K562 (cell line): ENCODE measurements around the gene CLCN6. TPM values are rescaled to one million over a fixed set of nuclear protein-coding genes. Genes with fewer than 3 reads are reported as not detected.

ENCODE experiments used
- ATAC-seq: fragments of 200-7000 bp; cut with Tn5 transposase; 3 replicates; pipeline ENCODE4 v1.9.1; 2020; ENCODE audit warnings: moderate library complexity
- BruUV-seq: library from RNA; stranded (reverse); fragments of 400-500 nt; replicated peaks from 2 replicates; lab custom pipeline; 2021; lab: Mats Ljungman, UMichigan
- CTCF ChIA-PET: fragments of 300-600 bp; formaldehyde crosslinking; extraction: SDS; loops from one replicate; lab custom pipeline; 2021; ENCODE audit warnings: low intra/inter-chr PET ratio; lab: Yijun Ruan, JAX
- POLR2A ChIA-PET: fragments of 300-600, 350-650 bp; sonication (Branson Sonifier 250); formaldehyde crosslinking; extraction: SDS; loops from one replicate; lab custom pipeline; 2021; ENCODE audit warnings: antibody characterized with exemption, inconsistent platforms; lab: Yijun Ruan, JAX
- DNase-seq, 4 experiments: peaks; one replicate each; pipeline versions ENCODE4 v3.0.0 to v3.0.0-alpha.2; 2011 to 2018; ENCODE audit warnings: low spot score in 3 of 4, mixed read lengths in 3 of 4; ENCODE audit errors: extremely low read depth in 1 of 4
- FAIRE-seq: peaks from 2 replicates; lab custom pipeline; 2011; peaks lifted over from hg19 to GRCh38; lab: Jason Lieb, UNC
- H2AFZ ChIP-seq: 2 replicates; pipeline ENCODE4 v1.6.0; 2011; ENCODE audit warnings: low read depth, low read length, control low read depth, inconsistent platforms
- H3K27ac ChIP-seq: fragments of 200-600 bp; 3 replicates; pipeline ENCODE4 v1.8.0; 2011; ENCODE audit warnings: low read depth, mild to moderate bottlenecking, control low read depth, inconsistent platforms, low read length, moderate library complexity, mixed read lengths; ENCODE audit errors: extremely low read depth
- H3K27me3 ChIP-seq, 2 experiments: fragments of 300-600 bp in 1 of 2; 2 replicates in 1 of 2; 3 replicates in 1 of 2; pipeline versions ENCODE4 v1.6.0 to v1.8.0; 2011; ENCODE audit warnings: inconsistent platforms in 2 of 2, low read length in 2 of 2, mild to moderate bottlenecking in 1 of 2, mixed read lengths in 1 of 2, moderate library complexity in 1 of 2; ENCODE audit not compliant: control insufficient read depth in 2 of 2, insufficient read depth in 2 of 2
- H3K36me3 ChIP-seq: fragments of 300-600 bp; 3 replicates; pipeline ENCODE4 v1.8.0; 2011; ENCODE audit warnings: mild to moderate bottlenecking, low read length, inconsistent platforms; ENCODE audit not compliant: control insufficient read depth, insufficient read depth
- H3K4me1 ChIP-seq, 2 experiments: fragments of 200-600 bp in 1 of 2; replicated peaks in 1 of 2; 2 replicates in 1 of 2; 3 replicates in 1 of 2; pipeline versions ENCODE4 v1.5.1 to v1.8.0; 2011; ENCODE audit warnings: inconsistent platforms in 2 of 2, low read length in 2 of 2, mild to moderate bottlenecking in 1 of 2, mixed read lengths in 1 of 2, moderate library complexity in 1 of 2; ENCODE audit not compliant: control insufficient read depth in 2 of 2, insufficient read depth in 2 of 2
- H3K4me2 ChIP-seq: 2 replicates; pipeline ENCODE4 v1.6.1; 2011; ENCODE audit warnings: low read length, control low read depth, inconsistent platforms, mixed read lengths; ENCODE audit not compliant: insufficient read depth
- H3K4me3 ChIP-seq: fragments of 200-600 bp; sonication (generic), shearing (Covaris generic); 2 replicates; pipeline ENCODE4 v1.5.1; 2016; ENCODE audit warnings: control low read depth, inconsistent platforms
- H3K79me2 ChIP-seq: fragments of 200-600 bp; 3 replicates; pipeline ENCODE4 v1.8.0; 2011; ENCODE audit warnings: low read length, inconsistent platforms; ENCODE audit not compliant: control insufficient read depth, insufficient read depth
- H3K9ac ChIP-seq, 2 experiments: 2 replicates each; pipeline versions ENCODE4 v1.6.0 to v1.6.1; 2011; ENCODE audit warnings: low read depth in 2 of 2, low read length in 2 of 2, control low read depth in 1 of 2, inconsistent platforms in 1 of 2, mild to moderate bottlenecking in 1 of 2, mixed read lengths in 1 of 2; ENCODE audit not compliant: insufficient read depth in 1 of 2
- H3K9me1 ChIP-seq: one replicate; pipeline ENCODE4 v1.6.0; 2011; ENCODE audit warnings: inconsistent platforms, mild to moderate bottlenecking, low read length, moderate library complexity; ENCODE audit not compliant: control insufficient read depth, insufficient read depth
- H3K9me3 ChIP-seq: replicated peaks from 2 replicates; pipeline ENCODE4 v1.5.1; 2011; ENCODE audit warnings: low read depth, low read length, inconsistent platforms; ENCODE audit not compliant: control insufficient read depth, insufficient read depth
- H4K20me1 ChIP-seq: replicated peaks from 2 replicates; pipeline ENCODE4 v1.6.1; 2011; ENCODE audit warnings: low read length, inconsistent platforms, mixed read lengths; ENCODE audit not compliant: control insufficient read depth, insufficient read depth
- BRF2 ChIP-seq: IDR thresholded peaks from 3 replicates; pipeline ENCODE4 v1.6.1; 2011; ENCODE audit warnings: borderline replicate concordance, mild to moderate bottlenecking; ENCODE audit not compliant: insufficient read length, insufficient read depth
- ELF4 ChIP-seq: fragments of 450-650 bp; formaldehyde crosslinking; IDR thresholded peaks from 2 replicates; pipeline ENCODE4 v1.4.0; 2022; ENCODE audit warnings: missing genetic modification characterization
- NCOA4 ChIP-seq: fragments of 450-650 bp; IDR thresholded peaks from 2 replicates; pipeline ENCODE4 v1.6.1; 2018; ENCODE audit warnings: mild to moderate bottlenecking; ENCODE audit not compliant: partially characterized antibody
- RBM25 ChIP-seq: fragments of 200-400 bp; formaldehyde crosslinking; IDR thresholded peaks from 2 replicates; pipeline ENCODE4 v1.6.1; 2018; ENCODE audit warnings: low read length, low read depth, moderate library complexity; ENCODE audit not compliant: severe bottlenecking
- SMARCE1 ChIP-seq: fragments of 450-650 bp; IDR thresholded peaks from 2 replicates; pipeline ENCODE4 v1.7.1; 2016; ENCODE audit warnings: mild to moderate bottlenecking
- SPI1 ChIP-seq: IDR thresholded peaks from 2 replicates; pipeline ENCODE4 v1.6.1; 2011; ENCODE audit warnings: low read depth, low read length, control low read depth, borderline replicate concordance
- YBX1 ChIP-seq: fragments of 450-650 bp; IDR thresholded peaks from 2 replicates; pipeline ENCODE4 v1.7.1; 2016; ENCODE audit warnings: mild to moderate bottlenecking
- ZNF146 ChIP-seq: IDR thresholded peaks from one replicate; pipeline ENCODE4 v1.6.1; 2018; ENCODE audit warnings: missing compliant biosample characterization; ENCODE audit not compliant: unreplicated experiment
- ZNF217 ChIP-seq: sonication (generic); formaldehyde crosslinking; IDR thresholded peaks from 2 replicates; pipeline ENCODE4 v1.8.0; 2022; ENCODE audit warnings: mild to moderate bottlenecking, missing genetic modification reagents
- WGBS: fragments of 100-300 bp; shearing (Covaris generic); methylation state at CpG from one replicate; pipeline ENCODE4 v1.1.6; 2016; ENCODE audit warnings: low coverage, mixed read lengths; ENCODE audit not compliant: insufficient coverage; ENCODE audit errors: missing lambda C conversion rate; 5-methylcytosine and 5-hydroxymethylcytosine counted together
- in situ Hi-C: fragments of 300-500 bp; cut with MboI; formaldehyde crosslinking; loops from 4 replicates; pipeline ENCODE4 v1.15.0; 2018; ENCODE audit warnings: inconsistent platforms, mixed read lengths
- intact Hi-C: fragments of 100-400 bp; cut with micrococcal nuclease; formaldehyde crosslinking; loops from 2 replicates; pipeline ENCODE4 v1.14.2; 2022
- polyA plus RNA-seq, 8 experiments: library from polyadenylated mRNA; depleted of rRNA in 4 of 8; stranded (reverse) in 5 of 8; unstranded in 3 of 8; fragments of >200 nt; fragmentation: Nextera tagmentation in 2 of 8; fragmentation: Illumina TruSeq in 1 of 8; extraction: Ambion mirVana in 2 of 8; extraction: Trizol in 1 of 8; gene quantifications; 2 replicates each; pipeline versions ENCODE4 v1.2.1 to v1.2.3, GENCODE V29; 2011 to 2014; ENCODE audit warnings: inconsistent platforms in 1 of 8, missing spikeins in 1 of 8
- total RNA-seq, 7 experiments: library from RNA; depleted of rRNA in 6 of 7; stranded (reverse); fragments of >200 nt in 6 of 7; fragmentation: Illumina TruSeq in 2 of 7; extraction: Trizol in 2 of 7; gene quantifications; 2 replicates each; pipeline versions ENCODE4 v1.2.1 to v1.2.3, GENCODE V29; 2011 to 2021; ENCODE audit warnings: low replicate concordance in 1 of 7
- TF ChIP-seq, protein P1 (sequence below), 2 experiments: fragments of 450-650 bp; conservative IDR thresholded peaks; 2 replicates each; pipeline ENCODE4 v1.6.1; 2017; ENCODE audit warnings: mild to moderate bottlenecking in 2 of 2, moderate library complexity in 2 of 2

The CLCN6 gene
- total and polyA plus RNA-seq, 9 of the 15 experiments (the other 6 are each of a cell fraction or from before 2014, with no cell fraction given) = 2.0 to 21.8 (median 13.6) TPM

- TF ChIP-seq, protein P1, sequence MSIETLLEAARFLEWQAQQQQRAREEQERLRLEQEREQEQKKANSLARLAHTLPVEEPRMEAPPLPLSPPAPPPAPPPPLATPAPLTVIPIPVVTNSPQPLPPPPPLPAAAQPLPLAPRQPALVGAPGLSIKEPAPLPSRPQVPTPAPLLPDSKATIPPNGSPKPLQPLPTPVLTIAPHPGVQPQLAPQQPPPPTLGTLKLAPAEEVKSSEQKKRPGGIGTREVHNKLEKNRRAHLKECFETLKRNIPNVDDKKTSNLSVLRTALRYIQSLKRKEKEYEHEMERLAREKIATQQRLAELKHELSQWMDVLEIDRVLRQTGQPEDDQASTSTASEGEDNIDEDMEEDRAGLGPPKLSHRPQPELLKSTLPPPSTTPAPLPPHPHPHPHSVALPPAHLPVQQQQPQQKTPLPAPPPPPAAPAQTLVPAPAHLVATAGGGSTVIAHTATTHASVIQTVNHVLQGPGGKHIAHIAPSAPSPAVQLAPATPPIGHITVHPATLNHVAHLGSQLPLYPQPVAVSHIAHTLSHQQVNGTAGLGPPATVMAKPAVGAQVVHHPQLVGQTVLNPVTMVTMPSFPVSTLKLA (conservative IDR thresholded peaks at IDR 0.05) = no peak
- TF ChIP-seq NCOA4 = no peak
- TF ChIP-seq BRF2 = no peak
Measured at GRCh38 chr1:11856698-11857097, 50.7 kb downstream of the CLCN6 start (continued).

- POLR2A ChIA-PET = interaction anchor here (1.1 to 8.8 kb wide), 2 partner anchors 21 to 51 kb away, joined by 3 to 96 read pairs; no protein-coding TSS in a partner anchor
- BruUV-seq = no TSS peak
Measured at GRCh38 chr1:11857164-11857851, 51.3 kb downstream of the CLCN6 start.

More at GRCh38 chr1:11857164-11857851, 51.3 kb downstream of the CLCN6 start:
- TF ChIP-seq YBX1 (no peak), SMARCE1 (no peak), ZNF146 (CRISPR knock-in tag) (no peak), SPI1 (peak; percentile 63), ZNF217 (CRISPR knock-in tag) (no peak), RBM25 (peak; percentile 47), ELF4 (CRISPR knock-in tag) (no peak)
- DNase-seq (no peak), ATAC-seq (no peak), FAIRE-seq (no peak)
- Histone ChIP-seq H3K4me2 (no peak overlapping the region), H3K27me3 (peaks cover 37 to 53% of the 10 kb centered on the region in 2 experiments; a peak in 4 of 5 replicates), H4K20me1 (peaks cover 16% of the 10 kb centered on the region), H3K9me3 (no peaks in the 10 kb centered on the region), H3K27ac (no peak overlapping the region), H3K4me1 (peaks cover 0 to 10% of the 10 kb centered on the region in 2 experiments; a peak in 3 of 5 replicates), H3K9me1 (no peaks in the 10 kb centered on the region), H3K36me3 (no peaks in the 10 kb centered on the region), H3K4me3 (no peak overlapping the region), H3K79me2 (no peaks in the 10 kb centered on the region), H2AFZ (no peak overlapping the region), H3K9ac (no peak overlapping the region)
- in situ Hi-C loops = no loop called here
- CTCF ChIA-PET = interaction anchor here (0.6 kb wide), 1 partner anchor 37 kb away, joined by 3 read pairs; no protein-coding TSS in a partner anchor
- 6% methylated on average over 10 of the region's 10 CpGs for WGBS
- intact Hi-C loops = no loop called here
